Pancreas (tissue), 10 donors: ENCODE data around the gene WNK2. TPM values are rescaled to one million over a fixed set of nuclear protein-coding genes. Genes with fewer than 3 reads are reported as not detected.

Experiments used
- ATAC-seq, 4 donors: fragments of 200-7000 bp; cut with Tn5 transposase; one replicate each; pipeline versions ENCODE4 v1.8.0 to v1.9.1; 2020; ENCODE audit warnings: mild to moderate bottlenecking in 4 of 4, moderate library complexity in 4 of 4
- DNase-seq, 6 donors: peaks; one replicate each; pipeline ENCODE4 v3.0.0-alpha.2; 2020
- FAIRE-seq: peaks from 2 replicates; lab custom pipeline; 2012; peaks lifted over from hg19 to GRCh38; lab: Jason Lieb, UNC
- H3K27ac ChIP-seq, 4 donors: fragments of 200-600 bp; sonication (generic); 1 replicate in 3 of 4; 2 replicates in 1 of 4; pipeline versions ENCODE4 v1.5.0 to v1.8.0; 2020
- H3K27me3 ChIP-seq, 4 donors: fragments of 200-600 bp; one replicate each; pipeline ENCODE4 v1.8.0; 2021
- H3K36me3 ChIP-seq, 3 donors: fragments of 200-600 bp; sonication (generic) in 1 of 3; one replicate each; pipeline versions ENCODE4 v1.5.0 to v1.8.0; 2020 to 2021
- H3K4me1 ChIP-seq, 3 donors: fragments of 200-600 bp; one replicate each; pipeline ENCODE4 v1.8.0; 2021
- H3K4me3 ChIP-seq, 4 donors: fragments of 200-600 bp; sonication (generic) in 2 of 4; one replicate each; pipeline versions ENCODE4 v1.5.0 to v1.8.0; 2020 to 2021
- H3K9me3 ChIP-seq, 4 donors: fragments of 200-600 bp; one replicate each; pipeline ENCODE4 v1.8.0; 2021
- CTCF ChIP-seq, 4 donors: fragments of 200-600 bp; sonication (generic) in 3 of 4; IDR thresholded peaks; one replicate each; pipeline versions ENCODE4 v1.5.0 to v1.8.0; 2021; ENCODE audit warnings: antibody characterized with exemption in 4 of 4
- WGBS, 2 donors: extraction: QIAGEN DNeasy Blood & Tissue Kit; methylation state at CpG; one replicate each; pipeline ENCODE4 v1.1.7; 2013; 5-methylcytosine and 5-hydroxymethylcytosine counted together
- intact Hi-C, 3 donors: fragments of 100-400 bp; cut with DNase I; formaldehyde crosslinking; loops; one replicate each; pipeline versions ENCODE4 v1.11.1 to v1.14.2; 2022
- polyA plus RNA-seq, 2 donors: library from polyadenylated mRNA; stranded (reverse); fragments of 200-250 nt; gene quantifications; one replicate each; pipeline ENCODE4 v1.2.3, GENCODE V29; 2013
- total RNA-seq, 6 donors: library from RNA; stranded (reverse); fragmentation: NEBNext Ultra II Directional in 4 of 6; extraction: Animal tissue kit (Norgen Biotek cat#: 25700) in 4 of 6; gene quantifications; one replicate each; pipeline versions ENCODE4 v1.2.1 to v1.2.4, GENCODE V29; 2021 to 2023
- donor health status: healthy with polysubstance abuse.
- donor health status: DM: no; HTN: no; CAD: no; lungs with moderate emphysema.
- donor health status: DM: no; HTN: no; CAD: no.
- donor health status: control.
- donor health status: control.
- donor health status: Bipolar disorder and iron deficiency.
- donor health status: DM: yes; HTN: yes; CAD: no.
- donor health status: DM: no; HTN: no; CAD: no.
- donor health status: DM: no; HTN: no; CAD: no.
- donor health status: DM: yes; HTN: yes; CAD: no.

The WNK2 gene
- total and polyA plus RNA-seq, 8 donors = 53.5 to 121 (median 89.4) TPM

- 89 to 92% methylated on average over 9 of the region's 9 CpGs for WGBS, 2 donors
- Histone ChIP-seq H3K27ac (no peak overlapping the region), H3K27me3 (no peaks in the 10 kb centered on the region), H3K36me3 (peaks cover 0 to 21% (median 3%) of the 10 kb centered on the region in 3 donors), H3K9me3 (no peaks in the 10 kb centered on the region), H3K4me1 (peaks cover 0 to 14% (median 10%) of the 10 kb centered on the region in 3 donors), H3K4me3 (no peak overlapping the region)
- ATAC-seq (no peak), DNase-seq (peak in 1 of 6 donors; percentile 12), FAIRE-seq (no peak)
- TF ChIP-seq CTCF (IDR thresholded peaks at IDR 0.05) = no peak
- intact Hi-C loops = no loop called here
Measured at GRCh38 chr9:93243112-93243511, 59.2 kb downstream of the WNK2 start.

- 56 to 72% methylated on average over 5 of the region's 5 CpGs for WGBS, 2 donors
Measured at GRCh38 chr9:93244101-93244500, 60.2 kb downstream of the WNK2 start.

GRCh38 chr9:93244510-93245436, 60.8 kb downstream of the WNK2 start:
- DNase-seq (peak in 2 of 6 donors; percentile 35 to 73), ATAC-seq (peak; percentile 37 to 70 (median 54)), FAIRE-seq (no peak)
- Histone ChIP-seq H3K27ac (peak overlapping the region; percentile 15 to 78 (median 48)), H3K27me3 (no peaks in the 10 kb centered on the region), H3K4me1 (peaks cover 0 to 14% (median 10%) of the 10 kb centered on the region in 3 donors), H3K4me3 (no peak overlapping the region), H3K9me3 (no peaks in the 10 kb centered on the region), H3K36me3 (peaks cover 0 to 12% (median 3%) of the 10 kb centered on the region in 3 donors)
- intact Hi-C loops = no loop called here
- no peak for TF ChIP-seq CTCF (IDR thresholded peaks at IDR 0.05)
- WGBS, 2 donors = 47 to 54% methylated on average over 24 of the region's 24 CpGs

More at GRCh38 chr9:93244101-93244500, 60.2 kb downstream of the WNK2 start:
- no peak for ATAC-seq
- Histone ChIP-seq H3K4me3 (no peak overlapping the region), H3K27ac (peak overlapping the region; percentile 15 to 78 (median 48)), H3K9me3 (no peaks in the 10 kb centered on the region), H3K4me1 (peaks cover 0 to 14% (median 10%) of the 10 kb centered on the region in 3 donors), H3K36me3 (peaks cover 0 to 18% (median 3%) of the 10 kb centered on the region in 3 donors), H3K27me3 (no peaks in the 10 kb centered on the region)
- no peak for TF ChIP-seq CTCF (IDR thresholded peaks at IDR 0.05)
- DNase-seq = no peak
- no peak for FAIRE-seq
- intact Hi-C loops = no loop called here

- TF ChIP-seq CTCF (IDR thresholded peaks at IDR 0.05) = no peak
- no peak overlapping the region for H3K4me3 ChIP-seq
- no peaks in the 10 kb centered on the region for H3K9me3 ChIP-seq
- FAIRE-seq = no peak
- peaks cover 0 to 14% (median 10%) of the 10 kb centered on the region in 3 donors for H3K4me1 ChIP-seq
- H3K27ac ChIP-seq = peak overlapping the region in 2 of 4 donors; percentile 58 to 78
- peaks cover 0 to 7% (median 3%) of the 10 kb centered on the region in 3 donors for H3K36me3 ChIP-seq
- ATAC-seq = peak in 1 of 4 donors; percentile 44
- no peaks in the 10 kb centered on the region for H3K27me3 ChIP-seq
- intact Hi-C loops = no loop called here
- peak in 1 of 6 donors; percentile 22 for DNase-seq
- 83% methylated on average over 5 of the region's 5 CpGs for WGBS, 2 donors
Measured at GRCh38 chr9:93245437-93245970, 61.6 kb downstream of the WNK2 start.
